Mesothelial cell of epicardium (in vitro differentiated cells): ENCODE measurements around the gene DHX29. TPM values are rescaled to one million over a fixed set of nuclear protein-coding genes. Genes with fewer than 3 reads are reported as not detected.

Source experiments
- DNase-seq, 2 experiments: peaks; one replicate each; pipeline ENCODE4 v3.0.0; 2021; ENCODE audit warnings: low spot score in 2 of 2; ENCODE audit not compliant: unreplicated experiment in 2 of 2
- H3K27ac Mint-ChIP-seq: 2 replicates; pipeline ENCODE4 v1.8.0; 2021; ENCODE audit warnings: mixed read lengths
- H3K27me3 Mint-ChIP-seq: 2 replicates; pipeline ENCODE4 v1.8.0; 2021; ENCODE audit warnings: low read depth, mixed read lengths
- H3K36me3 Mint-ChIP-seq: 2 replicates; pipeline ENCODE4 v1.8.0; 2021; ENCODE audit warnings: mixed read lengths
- H3K4me1 Mint-ChIP-seq: 2 replicates; pipeline ENCODE4 v1.8.0; 2021; ENCODE audit warnings: mixed read lengths
- H3K4me3 Mint-ChIP-seq: 2 replicates; pipeline ENCODE4 v1.8.0; 2021; ENCODE audit warnings: mild to moderate bottlenecking, moderate library complexity, mixed read lengths
- H3K9me3 Mint-ChIP-seq: 2 replicates; pipeline ENCODE4 v1.8.0; 2021; ENCODE audit warnings: mixed read lengths
- CTCF ChIP-seq: fragments of 200-600 bp; sonication (generic); IDR thresholded peaks from one replicate; pipeline ENCODE4 v1.5.0; 2021; ENCODE audit warnings: antibody characterized with exemption; ENCODE audit not compliant: unreplicated experiment
- total RNA-seq: library from RNA; stranded (reverse); gene quantifications from 3 replicates; pipeline ENCODE4 v1.2.1, GENCODE V29; 2021

The DHX29 gene
- 22.4 to 25.1 TPM (median 23.7 TPM) in 3 replicates for total RNA-seq

- H3K36me3 Mint-ChIP-seq = peaks cover 5% of the 10 kb centered on the region
- no peak within 1 kb of the TSS for H3K4me3 Mint-ChIP-seq
- H3K27ac Mint-ChIP-seq = no peak within 1 kb of the TSS
- peak; percentile 73 to 91 for DNase-seq
- no peaks in the 10 kb centered on the region for H3K9me3 Mint-ChIP-seq
- peaks cover 16% of the 10 kb centered on the region for H3K4me1 Mint-ChIP-seq
- H3K27me3 Mint-ChIP-seq = no peaks in the 10 kb centered on the region
- no peak for TF ChIP-seq CTCF
Measured at GRCh38 chr5:55307383-55308253, at the start of gene DHX29, which contains the start of gene MTREX. TSS of gene DHX29 (minus strand) at chr5:55307694. CDS start at chr5:55307573, 121 bp downstream. TSS of gene MTREX (plus strand) at chr5:55307989. CDS start at chr5:55308014, 25 bp downstream.

GRCh38 chr5:55356896-55357295 is 49.4 kb upstream of the DHX29 start:
- peaks cover 8% of the 10 kb centered on the region for H3K9me3 Mint-ChIP-seq
- H3K36me3 Mint-ChIP-seq = peaks cover 53% of the 10 kb centered on the region
- no peaks in the 10 kb centered on the region for H3K4me1 Mint-ChIP-seq
- no peak overlapping the region for H3K4me3 Mint-ChIP-seq
- no peak for DNase-seq
- no peaks in the 10 kb centered on the region for H3K27me3 Mint-ChIP-seq
- no peak overlapping the region for H3K27ac Mint-ChIP-seq
- no peak for TF ChIP-seq CTCF

- Mint-ChIP-seq H3K27me3 (no peaks in the 10 kb centered on the region), H3K36me3 (peaks cover 63% of the 10 kb centered on the region)
- no peak for DNase-seq
Measured at GRCh38 chr5:55350754-55351153, 43.3 kb upstream of the DHX29 start.

DNA sequence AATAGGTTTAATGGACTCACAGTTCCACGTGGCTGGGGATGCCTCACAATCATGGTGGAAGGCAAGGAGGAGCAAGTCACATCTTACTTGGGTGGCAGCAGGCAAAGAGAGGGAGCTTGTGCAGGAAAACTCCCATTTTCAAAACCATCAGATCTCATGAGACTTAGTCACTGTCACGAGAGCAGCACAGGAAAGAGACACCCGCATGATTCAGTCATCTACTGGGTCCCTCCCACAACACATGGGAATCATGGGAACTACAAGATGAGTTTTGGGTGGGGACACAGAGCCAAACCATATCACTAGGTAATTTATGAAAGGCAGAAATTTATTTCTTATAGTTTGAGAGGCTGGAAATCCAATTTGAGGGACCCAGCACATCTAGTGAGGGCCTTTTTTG is 40.3 kb upstream of the DHX29 start:
- DNase-seq = no peak
- no peak overlapping the region for H3K27ac Mint-ChIP-seq

More at GRCh38 chr5:55350754-55351153, 43.3 kb upstream of the DHX29 start:
- Mint-ChIP-seq H3K9me3 (peaks cover 4% of the 10 kb centered on the region), H3K27ac (no peak overlapping the region), H3K4me1 (no peaks in the 10 kb centered on the region), H3K4me3 (no peak overlapping the region)
- no peak for TF ChIP-seq CTCF

GRCh38 chr5:55345327-55345726 is 37.8 kb upstream of the DHX29 start:
- no peak overlapping the region for H3K27ac Mint-ChIP-seq
- no peaks in the 10 kb centered on the region for H3K27me3 Mint-ChIP-seq
- peaks cover 50% of the 10 kb centered on the region for H3K36me3 Mint-ChIP-seq
- DNase-seq = no peak
- H3K4me1 Mint-ChIP-seq = no peaks in the 10 kb centered on the region
- TF ChIP-seq CTCF = no peak
- H3K4me3 Mint-ChIP-seq = no peak overlapping the region
- H3K9me3 Mint-ChIP-seq = peaks cover 4% of the 10 kb centered on the region

More for the DNA sequence above, 40.3 kb upstream of the DHX29 start:
- no peak for TF ChIP-seq CTCF
- H3K27me3 Mint-ChIP-seq = no peaks in the 10 kb centered on the region
- peaks cover 61% of the 10 kb centered on the region for H3K36me3 Mint-ChIP-seq
- no peaks in the 10 kb centered on the region for H3K4me1 Mint-ChIP-seq
- no peak overlapping the region for H3K4me3 Mint-ChIP-seq
- H3K9me3 Mint-ChIP-seq = peaks cover 4% of the 10 kb centered on the region
